Vagina (tissue), 2 donors: ENCODE data around the gene GLT1D1. TPM values are rescaled to one million over a fixed set of nuclear protein-coding genes. Genes with fewer than 3 reads are reported as not detected.

Source experiments
- DNase-seq, 2 donors: peaks; one replicate each; pipeline ENCODE4 v3.0.0-alpha.2; 2017; ENCODE audit errors: extremely low spot score in 2 of 2
- H3K27ac ChIP-seq: fragments of 200-600 bp; sonication (generic); one replicate; pipeline ENCODE4 v1.5.1; 2019
- H3K27me3 ChIP-seq: fragments of 200-600 bp; sonication (generic); one replicate; pipeline ENCODE4 v1.5.1; 2019
- H3K36me3 ChIP-seq, 2 donors: fragments of 200-600 bp; sonication (generic); one replicate each; pipeline ENCODE4 v1.5.1; 2017 to 2019
- H3K4me1 ChIP-seq: fragments of 200-600 bp; sonication (generic); one replicate; pipeline ENCODE4 v1.5.1; 2019
- H3K4me3 ChIP-seq, 2 donors: fragments of 200-600 bp; sonication (generic); 1 replicate in 1 of 2; 2 replicates in 1 of 2; pipeline ENCODE4 v1.5.1; 2016 to 2019
- H3K9me3 ChIP-seq: fragments of 200-600 bp; sonication (generic); one replicate; pipeline ENCODE4 v1.5.1; 2019
- POLR2A ChIP-seq, 2 donors: fragments of 450-650 bp; IDR thresholded peaks; one replicate each; pipeline ENCODE4 v1.6.1; 2017; ENCODE audit warnings: antibody characterized with exemption in 2 of 2, mild to moderate bottlenecking in 2 of 2, moderate library complexity in 2 of 2
- POLR2AphosphoS5 ChIP-seq, 2 donors: sonication (generic); formaldehyde crosslinking; IDR thresholded peaks; one replicate each; pipeline ENCODE4 v1.9.0; 2017; ENCODE audit warnings: antibody characterized with exemption in 2 of 2, mild to moderate bottlenecking in 2 of 2, low read depth in 1 of 2; ENCODE audit not compliant: insufficient read depth in 1 of 2
- intact Hi-C: fragments of 100-400 bp; cut with DNase I; formaldehyde crosslinking; loops from one replicate; pipeline ENCODE4 v1.15.1; 2023
- total RNA-seq: library from RNA; depleted of rRNA; stranded (reverse); fragments of >200 nt; gene quantifications from one replicate; pipeline ENCODE4 v1.2.3, GENCODE V29; 2016
- TF ChIP-seq, protein P1 (sequence below), 3 experiments: fragments of 450-650 bp in 2 of 3; fragments of 200-600 bp in 1 of 3; sonication (generic) in 1 of 3; IDR thresholded peaks; one replicate each; pipeline ENCODE4 v1.5.1; 2017 to 2019; ENCODE audit warnings: antibody characterized with exemption in 3 of 3, mild to moderate bottlenecking in 2 of 3, moderate library complexity in 2 of 3

GLT1D1 gene
- total RNA-seq, 1 donor from 2014 or later = 0.74 TPM

DNA sequence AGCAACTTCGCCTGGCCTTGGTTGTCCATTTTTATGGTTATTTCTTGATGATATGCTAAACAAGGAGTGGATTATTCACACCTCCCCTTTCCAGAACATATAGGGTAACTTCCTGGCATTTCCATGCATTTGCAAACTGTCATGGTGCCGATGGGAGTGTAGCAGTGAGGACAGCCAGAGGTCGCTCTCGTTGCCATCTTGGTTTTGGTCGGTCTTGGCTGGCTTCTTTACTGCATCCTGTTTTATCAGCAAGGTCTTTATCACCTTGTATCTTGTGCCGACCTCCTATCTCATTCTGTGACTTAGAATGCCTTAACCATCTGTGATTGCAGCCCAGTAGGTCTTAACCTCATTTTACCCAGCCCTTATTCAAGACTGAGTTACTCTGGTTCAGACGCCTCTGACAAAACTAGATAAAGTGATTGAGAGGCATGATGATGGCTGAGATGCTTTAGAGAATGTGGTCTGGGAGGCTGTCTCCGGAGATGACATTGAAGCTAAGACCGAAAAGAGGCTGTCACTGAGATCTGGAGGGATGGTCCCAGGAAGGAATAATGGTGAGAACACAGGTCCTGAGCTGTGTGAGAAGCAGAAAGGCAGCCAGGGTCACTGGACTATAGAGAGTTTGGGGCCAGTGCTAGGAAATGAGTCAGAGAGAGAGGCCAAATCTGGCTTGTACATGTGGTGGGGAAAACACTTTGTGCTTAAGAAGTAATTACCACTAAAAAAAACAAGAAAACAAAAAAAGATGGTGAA, 2.9 kb downstream of the GLT1D1 start:
- TF ChIP-seq POLR2A (IDR thresholded peaks at IDR 0.05) = no peak
- H3K27ac ChIP-seq = no peak overlapping the region
- no peaks in the 10 kb centered on the region for H3K27me3 ChIP-seq
- no peak overlapping the region for H3K4me3 ChIP-seq
- intact Hi-C loops = no loop called here
- no peaks in the 10 kb centered on the region for H3K4me1 ChIP-seq
- no peak for DNase-seq
- H3K9me3 ChIP-seq = no peaks in the 10 kb centered on the region
- H3K36me3 ChIP-seq = no peaks in the 10 kb centered on the region

DNA sequence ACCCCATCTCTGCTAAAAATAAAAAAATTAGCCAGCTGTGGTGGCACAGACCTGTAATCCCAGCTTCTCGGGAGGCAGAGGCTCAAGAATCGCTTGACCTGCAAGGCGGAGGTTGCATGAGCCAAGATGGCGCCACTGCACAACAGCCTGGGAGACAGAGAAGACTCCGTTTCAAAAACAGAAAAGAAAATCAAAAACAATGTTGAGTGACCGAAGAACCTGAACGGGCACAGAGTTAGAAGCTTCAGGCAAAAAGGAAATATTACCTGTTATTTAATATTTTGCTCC, 3.5 kb downstream of the GLT1D1 start:
- Histone ChIP-seq H3K4me3 (no peak overlapping the region), H3K4me1 (no peaks in the 10 kb centered on the region), H3K9me3 (no peaks in the 10 kb centered on the region), H3K27ac (no peak overlapping the region), H3K36me3 (no peaks in the 10 kb centered on the region), H3K27me3 (no peaks in the 10 kb centered on the region)
- TF ChIP-seq POLR2AphosphoS5 (IDR thresholded peaks at IDR 0.05; ENCODE audit: insufficient read depth in 1 of 2, low read depth in 1 of 2) = no peak
- TF ChIP-seq POLR2A (IDR thresholded peaks at IDR 0.05) = no peak
- TF ChIP-seq, protein P1, sequence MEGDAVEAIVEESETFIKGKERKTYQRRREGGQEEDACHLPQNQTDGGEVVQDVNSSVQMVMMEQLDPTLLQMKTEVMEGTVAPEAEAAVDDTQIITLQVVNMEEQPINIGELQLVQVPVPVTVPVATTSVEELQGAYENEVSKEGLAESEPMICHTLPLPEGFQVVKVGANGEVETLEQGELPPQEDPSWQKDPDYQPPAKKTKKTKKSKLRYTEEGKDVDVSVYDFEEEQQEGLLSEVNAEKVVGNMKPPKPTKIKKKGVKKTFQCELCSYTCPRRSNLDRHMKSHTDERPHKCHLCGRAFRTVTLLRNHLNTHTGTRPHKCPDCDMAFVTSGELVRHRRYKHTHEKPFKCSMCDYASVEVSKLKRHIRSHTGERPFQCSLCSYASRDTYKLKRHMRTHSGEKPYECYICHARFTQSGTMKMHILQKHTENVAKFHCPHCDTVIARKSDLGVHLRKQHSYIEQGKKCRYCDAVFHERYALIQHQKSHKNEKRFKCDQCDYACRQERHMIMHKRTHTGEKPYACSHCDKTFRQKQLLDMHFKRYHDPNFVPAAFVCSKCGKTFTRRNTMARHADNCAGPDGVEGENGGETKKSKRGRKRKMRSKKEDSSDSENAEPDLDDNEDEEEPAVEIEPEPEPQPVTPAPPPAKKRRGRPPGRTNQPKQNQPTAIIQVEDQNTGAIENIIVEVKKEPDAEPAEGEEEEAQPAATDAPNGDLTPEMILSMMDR (IDR thresholded peaks at IDR 0.05) = no peak
- intact Hi-C loops = no loop called here
- DNase-seq = no peak

DNA sequence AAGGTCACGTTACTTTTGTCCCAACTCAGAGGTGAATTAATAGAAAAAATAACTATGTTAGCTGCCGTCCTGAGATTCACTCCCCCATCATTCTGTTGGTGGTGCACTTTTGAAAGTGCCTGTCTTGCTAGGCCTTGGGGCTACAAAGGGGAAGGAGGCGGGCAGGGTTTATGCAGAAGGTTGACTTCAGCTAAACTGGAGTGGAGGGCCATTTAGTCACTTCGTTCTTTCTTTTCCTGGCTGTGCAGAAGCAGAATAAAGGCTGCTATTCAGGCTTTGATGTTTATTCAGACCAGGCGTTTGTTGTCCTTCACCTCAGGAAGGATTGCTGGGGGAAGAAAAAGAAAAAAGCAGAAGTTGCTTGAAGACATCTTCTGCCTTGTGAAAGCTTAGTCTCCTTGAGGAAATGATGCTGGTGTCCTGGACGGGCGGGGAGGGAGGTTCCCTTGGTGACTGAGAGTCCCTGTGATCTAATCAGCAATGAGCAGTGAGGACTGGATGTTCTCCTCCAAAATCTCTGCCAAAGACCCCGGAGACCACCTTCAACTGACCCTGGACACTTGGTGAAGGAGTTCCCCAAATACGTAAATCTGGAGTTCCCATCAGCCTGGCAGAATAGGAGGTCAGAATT, 4.0 kb downstream of the GLT1D1 start:
- Histone ChIP-seq H3K36me3 (no peaks in the 10 kb centered on the region), H3K27me3 (no peaks in the 10 kb centered on the region), H3K27ac (no peak overlapping the region), H3K4me3 (no peak overlapping the region), H3K9me3 (no peaks in the 10 kb centered on the region), H3K4me1 (no peaks in the 10 kb centered on the region)
- no peak for DNase-seq
- TF ChIP-seq POLR2A (IDR thresholded peaks at IDR 0.05) (no peak), POLR2AphosphoS5 (IDR thresholded peaks at IDR 0.05; ENCODE audit: insufficient read depth in 1 of 2, low read depth in 1 of 2) (no peak)
- TF ChIP-seq, protein P1 (IDR thresholded peaks at IDR 0.05) = no peak
- intact Hi-C loops = no loop called here

DNA sequence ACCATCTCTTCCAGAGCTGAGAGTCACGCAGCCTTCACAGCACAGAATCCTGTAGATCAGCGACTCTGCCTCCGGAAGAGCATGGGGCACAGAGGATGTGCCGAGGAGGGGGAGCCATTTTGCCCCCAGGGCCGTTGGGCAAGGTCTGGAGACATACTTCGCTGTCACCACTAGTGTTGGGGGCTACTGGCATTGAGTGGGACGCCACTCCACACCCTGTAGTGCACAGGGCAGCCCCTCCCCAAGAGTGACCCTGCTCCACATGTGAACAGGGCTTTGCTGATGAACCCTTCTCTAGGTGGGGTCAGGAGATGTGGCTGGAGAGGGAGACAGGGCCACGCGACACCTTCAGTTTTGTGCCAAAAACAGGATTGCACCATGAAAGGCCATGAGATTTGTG, 6.0 kb downstream of the GLT1D1 start:
- TF ChIP-seq POLR2A (IDR thresholded peaks at IDR 0.05) (no peak), POLR2AphosphoS5 (IDR thresholded peaks at IDR 0.05; ENCODE audit: insufficient read depth in 1 of 2, low read depth in 1 of 2) (no peak)
- TF ChIP-seq, protein P1 (IDR thresholded peaks at IDR 0.05) = no peak
- Histone ChIP-seq H3K27me3 (no peaks in the 10 kb centered on the region), H3K4me1 (no peaks in the 10 kb centered on the region), H3K4me3 (no peak overlapping the region), H3K9me3 (no peaks in the 10 kb centered on the region), H3K27ac (no peak overlapping the region), H3K36me3 (no peaks in the 10 kb centered on the region)
- intact Hi-C loops = no loop called here
- DNase-seq = no peak

DNA sequence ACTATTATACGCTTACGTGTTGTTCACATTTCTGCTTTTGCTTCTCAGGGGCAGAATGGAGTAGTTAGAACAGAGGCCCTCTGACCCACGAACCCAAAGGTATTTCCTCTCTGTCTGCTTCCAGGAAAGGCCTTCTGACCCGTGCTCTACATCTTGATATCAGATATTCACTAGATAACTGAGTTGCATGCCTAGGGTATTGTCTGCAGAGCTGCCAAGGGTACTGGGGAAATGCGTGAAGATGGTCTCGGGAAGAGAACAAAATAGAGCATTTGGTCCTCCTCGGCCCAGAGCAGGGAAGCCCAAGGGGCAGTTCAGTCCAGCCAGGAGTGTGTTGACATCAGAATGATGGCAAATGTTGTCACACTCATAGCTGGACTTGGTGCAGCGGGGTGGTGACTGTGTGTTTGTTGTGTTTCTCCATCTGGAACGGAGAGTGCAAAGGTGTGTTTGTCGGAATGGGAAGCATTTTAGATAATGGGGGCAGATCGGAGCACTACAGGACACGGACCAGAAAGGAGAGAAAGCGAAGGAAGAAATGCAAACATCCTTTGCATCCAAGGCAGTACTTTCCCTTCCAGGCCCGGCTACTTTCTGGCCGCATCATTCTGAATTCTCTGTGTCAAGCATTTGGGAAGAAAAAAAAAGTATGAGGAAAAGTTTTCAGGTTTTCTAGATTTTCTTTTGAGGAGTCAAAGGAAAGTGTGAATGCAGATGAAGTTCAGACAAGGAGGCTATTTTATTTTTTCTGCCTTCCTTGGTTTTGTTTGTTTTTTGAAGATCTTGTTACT, 8.1 kb downstream of the GLT1D1 start:
- TF ChIP-seq POLR2A (IDR thresholded peaks at IDR 0.05) (no peak), POLR2AphosphoS5 (IDR thresholded peaks at IDR 0.05; ENCODE audit: insufficient read depth in 1 of 2, low read depth in 1 of 2) (no peak)
- TF ChIP-seq, protein P1 (IDR thresholded peaks at IDR 0.05) = no peak
- no peaks in the 10 kb centered on the region for H3K36me3 ChIP-seq
- H3K9me3 ChIP-seq = no peaks in the 10 kb centered on the region
- no peaks in the 10 kb centered on the region for H3K4me1 ChIP-seq
- no peak overlapping the region for H3K27ac ChIP-seq
- no peak overlapping the region for H3K4me3 ChIP-seq
- DNase-seq = no peak
- intact Hi-C loops = no loop called here
- no peaks in the 10 kb centered on the region for H3K27me3 ChIP-seq
